ENCODE measurements around the gene AKAP8L.

Gene AKAP8L

GRCh38 chr19:15448778-15449619 is 30.2 kb upstream of the AKAP8L start:
- no peak for DNase-seq

- DNase-seq, result no peak
These were observed 29.4 kb upstream of the AKAP8L start for GRCh38 chr19:15448044-15448777.

- DNase-seq, result no peak
These were observed 28.3 kb upstream of the AKAP8L start for GRCh38 chr19:15447057-15447456.

DNA sequence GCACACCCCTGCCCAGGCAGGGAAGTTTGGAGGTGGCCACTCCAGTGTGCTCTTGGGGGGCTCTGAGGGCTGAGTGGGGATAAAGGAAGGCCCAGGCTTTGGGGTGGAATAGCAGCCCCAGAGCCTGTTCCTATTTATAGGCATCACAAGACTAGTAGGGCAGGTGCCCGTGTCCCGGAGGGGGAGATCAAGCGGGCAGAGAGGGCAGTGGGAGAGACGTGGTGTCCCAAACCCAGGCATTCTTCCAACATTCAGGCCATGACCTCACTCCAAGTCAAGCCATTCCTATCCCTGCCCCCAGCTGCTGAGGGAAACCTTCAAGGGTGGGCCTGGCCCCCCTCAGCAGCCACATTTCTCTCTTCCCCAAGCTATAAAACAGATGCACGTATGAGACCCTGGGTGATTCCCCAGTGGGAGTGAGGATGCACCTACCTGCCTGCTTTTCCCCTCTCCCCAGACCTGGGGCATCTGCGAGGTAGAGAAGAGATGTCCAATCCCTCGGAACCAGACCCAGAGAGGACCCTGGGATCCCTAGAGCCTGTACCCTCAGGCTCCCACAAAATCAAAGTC is 27.1 kb upstream of the AKAP8L start:
- DNase-seq, result no peak

- DNase-seq, result no peak
These were observed 26.4 kb upstream of the AKAP8L start for GRCh38 chr19:15445227-15445605.

DNA sequence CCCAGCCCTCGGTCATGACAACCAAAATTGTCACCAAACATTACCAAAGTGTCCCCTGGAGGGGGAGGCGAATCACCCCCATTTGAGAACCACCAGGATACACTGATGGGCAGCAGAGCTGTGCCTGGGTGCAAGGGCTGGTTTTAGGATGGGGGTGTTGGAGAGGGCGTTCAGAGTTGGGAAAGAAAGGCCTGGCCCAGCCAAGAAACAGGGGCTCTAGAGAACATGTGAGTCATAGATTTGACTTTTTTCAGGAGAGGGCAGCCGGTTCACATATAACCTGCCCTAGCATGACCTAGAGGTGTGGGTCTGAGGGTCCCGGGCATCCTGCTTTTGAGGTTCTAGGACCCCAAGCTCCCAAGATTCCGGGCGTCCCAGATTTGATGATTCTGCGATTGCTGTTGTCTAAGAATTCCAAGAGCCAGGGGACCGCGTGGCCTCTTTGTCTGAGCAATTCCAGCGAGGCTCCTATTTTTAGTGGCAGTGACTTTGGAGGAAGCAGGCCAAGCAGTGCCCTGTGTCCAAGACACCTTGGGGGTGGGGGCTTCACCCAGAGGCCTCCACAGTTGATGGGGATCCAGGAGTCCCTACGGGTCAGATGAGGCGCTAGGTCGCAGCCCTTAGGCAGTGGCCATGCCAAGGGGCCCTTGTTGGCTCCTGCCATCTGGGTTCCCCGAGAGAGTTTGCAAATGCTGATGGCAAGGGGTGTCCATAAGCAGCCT is 25.9 kb upstream of the AKAP8L start:
- no peak for DNase-seq

DNA sequence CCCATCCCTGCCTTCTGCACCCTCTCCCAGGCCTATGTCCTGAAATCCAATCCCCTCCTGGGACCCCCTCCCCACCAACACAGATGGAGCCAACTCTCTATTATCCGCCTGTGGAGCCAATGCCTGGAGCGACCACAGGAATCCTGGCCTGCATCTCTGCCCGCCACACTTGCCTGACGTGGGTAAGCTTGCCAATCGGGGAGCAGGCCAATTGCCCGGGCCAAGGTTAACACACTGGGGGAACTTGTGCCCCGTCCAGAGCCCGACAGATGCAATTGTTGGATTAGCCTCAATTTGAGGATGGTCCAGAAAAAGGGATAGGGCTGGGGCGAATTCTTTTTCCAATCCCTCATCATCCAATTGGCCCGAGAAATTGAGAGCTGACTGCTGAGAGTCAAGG is 25.1 kb upstream of the AKAP8L start:
- no peak for DNase-seq

GRCh38 chr19:15443325-15443724 is 24.5 kb upstream of the AKAP8L start:
- no peak for DNase-seq

DNA sequence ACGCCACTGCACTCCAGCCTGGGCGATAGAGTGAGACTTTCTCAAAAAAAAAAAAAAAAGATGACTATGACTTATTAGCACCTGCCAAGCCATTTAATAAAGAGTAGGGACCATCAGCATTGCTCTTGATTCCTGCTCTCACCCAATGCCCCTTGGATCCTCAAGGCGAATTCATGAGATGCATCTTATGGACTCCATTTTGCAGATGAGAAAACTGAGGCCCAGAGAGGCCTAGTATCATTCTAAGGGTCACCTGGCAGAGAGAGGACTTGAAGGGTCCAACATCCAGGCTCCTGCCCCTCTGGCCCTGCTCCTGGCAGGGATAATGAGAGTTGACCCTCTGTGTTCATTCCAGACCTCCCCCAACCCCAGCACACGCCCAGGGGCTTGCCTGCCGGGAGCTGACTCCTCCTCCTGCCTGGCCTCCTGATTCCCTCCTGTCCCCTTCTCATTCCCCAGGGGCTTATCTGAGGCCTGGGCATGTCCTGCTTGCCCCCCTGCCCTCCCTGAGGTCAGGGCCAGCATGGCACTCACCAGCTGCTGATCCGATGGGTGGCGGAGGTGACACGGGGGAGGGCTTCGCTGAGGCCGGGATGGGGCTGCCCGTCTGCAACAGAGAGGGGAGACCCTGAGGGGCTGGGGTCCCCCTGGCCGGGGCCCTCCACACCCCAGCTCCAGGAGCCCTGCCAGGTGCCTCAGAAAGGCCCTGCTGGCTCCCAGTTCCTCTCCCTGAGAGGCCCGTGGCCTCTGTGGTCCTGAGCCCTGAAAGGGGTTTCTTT is 23.5 kb upstream of the AKAP8L start:
- DNase-seq, result no peak

- no peak for DNase-seq
These were observed 22.5 kb upstream of the AKAP8L start for GRCh38 chr19:15441317-15441716.

DNA sequence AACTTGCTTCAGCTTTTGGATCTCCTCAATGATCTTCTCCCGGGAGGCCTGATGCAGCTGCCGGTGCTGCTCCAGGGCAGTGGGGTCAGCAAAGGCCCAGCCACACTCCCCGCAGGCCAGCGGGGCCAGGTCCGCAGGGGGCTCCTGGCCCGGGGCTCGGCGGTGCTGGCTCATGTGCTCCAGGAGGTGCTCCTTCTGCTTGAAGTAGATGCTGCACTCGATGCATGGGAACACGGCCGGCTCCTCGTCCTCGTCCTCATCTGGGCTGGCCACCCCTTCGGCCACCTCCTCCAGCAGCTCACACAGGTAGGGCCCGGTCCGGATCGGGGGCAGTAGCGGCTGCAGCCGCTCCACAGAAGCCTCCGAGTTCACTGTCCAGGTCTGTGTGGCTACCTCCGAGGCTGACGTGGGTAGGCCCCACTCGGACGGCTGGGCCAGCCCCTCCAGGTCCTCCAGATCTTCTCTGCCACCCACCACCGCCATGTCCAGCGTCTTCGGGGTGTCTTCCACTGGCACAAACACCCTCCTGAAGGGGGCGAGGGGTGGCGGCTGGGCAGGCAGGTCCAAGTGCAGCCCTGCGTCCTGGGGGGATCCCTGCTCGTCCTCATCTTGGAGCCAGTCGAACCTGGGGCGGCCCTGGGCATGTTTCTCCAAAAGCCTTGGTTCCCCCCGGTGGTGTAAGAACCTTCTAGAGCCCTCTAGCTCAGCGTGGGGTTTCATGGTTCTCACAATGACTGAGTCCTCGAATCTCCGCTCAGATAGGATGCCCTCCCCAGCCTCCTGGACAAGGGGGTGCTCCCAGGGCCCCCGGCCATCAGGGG is 21.2 kb upstream of the AKAP8L start:
- no peak for DNase-seq

DNA sequence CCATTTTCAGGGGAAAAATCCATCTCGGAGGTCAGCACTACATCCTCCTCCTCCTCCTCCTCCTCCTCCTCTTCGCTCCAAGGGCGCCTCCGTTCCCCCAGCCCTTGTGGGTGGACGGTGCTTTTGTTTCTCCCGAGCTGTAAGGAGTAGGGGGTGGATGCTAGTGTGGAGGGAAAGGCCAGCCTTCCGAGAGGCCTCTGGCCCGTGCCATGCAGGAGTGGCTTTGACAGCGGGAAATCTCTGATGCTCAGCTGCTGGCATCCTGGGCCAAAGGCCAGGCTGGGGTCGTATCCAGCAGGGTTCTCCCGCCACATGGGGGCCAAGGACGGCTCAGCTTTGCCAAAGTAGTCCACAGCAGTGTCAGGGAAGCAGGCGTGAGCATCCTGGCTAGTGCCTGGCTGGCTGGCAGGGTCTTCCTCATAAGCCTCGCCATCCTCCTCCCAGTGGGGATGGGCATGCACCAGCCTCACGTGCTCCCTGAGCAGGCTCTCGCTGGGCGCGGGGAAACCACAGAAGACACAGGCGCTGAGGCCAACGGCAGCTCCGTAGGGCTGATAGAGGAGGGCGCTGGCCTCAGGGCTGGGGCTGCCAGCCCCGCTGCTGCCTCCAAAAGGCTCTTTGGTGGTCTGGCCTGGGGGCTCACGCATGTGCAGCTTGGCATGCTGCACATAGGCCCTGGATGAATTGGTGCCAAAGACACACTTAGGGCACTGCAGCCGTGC is 20.5 kb upstream of the AKAP8L start:
- no peak for DNase-seq

GRCh38 chr19:15438577-15438976 is 19.8 kb upstream of the AKAP8L start:
- no peak for DNase-seq

DNA sequence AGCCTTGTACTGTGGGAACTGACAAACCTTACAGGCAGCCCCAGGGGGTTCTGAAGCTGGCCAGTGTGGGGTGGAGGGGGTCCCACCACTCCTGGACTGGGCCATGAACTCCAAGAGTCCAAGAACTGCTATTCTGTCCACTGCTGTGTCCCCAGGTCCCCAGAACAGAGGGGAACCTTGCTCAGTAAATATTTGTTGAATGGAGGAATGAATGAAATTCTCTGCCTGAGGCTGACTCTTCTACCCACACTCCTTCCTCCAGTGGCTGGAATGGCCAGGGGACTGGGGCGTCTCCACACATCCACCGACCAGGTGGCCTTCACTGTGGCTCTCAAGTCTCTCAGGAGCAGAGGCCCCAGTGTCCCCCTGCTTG is 19.3 kb upstream of the AKAP8L start:
- no peak for DNase-seq

GRCh38 chr19:15437355-15438123 is 18.8 kb upstream of the AKAP8L start:
- no peak for DNase-seq

DNA sequence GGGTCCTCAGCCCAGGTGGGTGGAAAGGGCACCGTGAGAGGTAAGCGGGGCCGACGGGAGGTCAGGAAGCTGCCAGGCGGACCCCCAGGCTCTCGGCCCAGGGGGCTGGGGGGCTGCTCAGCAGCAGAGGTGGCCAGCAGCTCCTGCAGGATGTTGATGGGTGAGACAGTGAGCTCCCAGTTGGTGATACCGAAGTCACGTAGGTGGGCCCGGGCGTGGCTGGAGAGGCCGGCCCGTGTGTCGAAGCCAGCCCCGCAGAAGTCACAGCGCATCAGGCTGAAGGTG is 18.0 kb upstream of the AKAP8L start:
- no peak for DNase-seq

DNA sequence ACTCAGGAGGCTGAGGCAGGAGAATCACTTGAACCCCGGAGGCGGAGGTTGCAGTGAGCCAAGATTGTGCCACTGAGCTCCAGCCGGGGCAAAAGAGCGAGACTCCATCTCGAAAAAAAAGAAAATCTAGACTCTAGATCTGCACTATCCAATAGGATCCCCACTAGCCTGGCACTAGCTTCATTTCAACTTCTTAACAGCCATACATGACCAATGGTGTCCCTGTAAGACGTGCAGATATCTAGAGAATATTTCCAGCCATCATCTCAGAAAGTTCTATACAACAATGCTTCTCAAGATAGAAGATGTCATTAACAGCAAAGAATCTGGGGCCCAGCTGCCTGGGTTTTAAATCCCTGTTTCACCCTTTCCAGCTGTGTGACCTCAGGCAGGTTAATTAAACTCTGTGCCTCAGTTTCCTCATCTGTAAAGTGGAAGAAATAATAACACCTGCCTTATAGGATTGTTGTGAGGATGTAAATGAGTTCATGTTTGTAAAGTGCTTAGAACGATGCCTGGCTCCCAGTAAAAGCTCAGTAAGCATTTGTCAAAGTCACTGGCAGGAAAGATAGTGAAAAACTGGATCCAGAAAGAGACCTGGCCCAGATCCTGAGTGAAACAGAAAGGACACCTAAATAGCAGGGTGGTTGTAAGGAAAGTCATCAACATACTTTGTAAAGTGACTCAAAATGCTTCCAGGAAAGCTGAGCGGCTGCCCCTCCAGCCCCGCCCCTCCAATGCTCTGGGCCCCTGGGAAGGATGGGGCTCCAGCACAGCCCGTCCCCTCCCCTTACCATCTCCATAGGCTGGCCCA is 17.4 kb upstream of the AKAP8L start:
- DNase-seq, result no peak

- no peak for DNase-seq
These were observed 14.8 kb upstream of the AKAP8L start for GRCh38 chr19:15433519-15434069.
